Right lobe of liver (tissue), 4 donors: ENCODE measurements around the gene PTPRN2.

Experiments used
- CTCF ChIP-seq, 4 donors: fragments of 200-600 bp in 3 of 4; fragments of 450-650 bp in 1 of 4; IDR thresholded peaks; one replicate each; pipeline versions ENCODE4 v1.5.1 to v1.8.0; 2016 to 2022; ENCODE audit warnings: antibody characterized with exemption in 4 of 4, mild to moderate bottlenecking in 2 of 4
- POLR2A ChIP-seq: fragments of 450-650 bp; IDR thresholded peaks from one replicate; pipeline ENCODE4 v1.6.1; 2017; ENCODE audit warnings: antibody characterized with exemption, mild to moderate bottlenecking
- donor health status: DM: no; HTN: no; CAD: no.
- donor health status: DM: no; HTN: no; CAD: no.
- donor health status: DM: no; HTN: yes; CAD: no.

- no peak for TF ChIP-seq CTCF (IDR thresholded peaks at IDR 0.05)
- TF ChIP-seq POLR2A = no peak
Measured at GRCh38 chr7:157661611-157661975, 926.0 kb downstream of the PTPRN2 start.
